GM19099 (cell line): ENCODE results near the gene MRPL40.

Experiments used
- POLR2A ChIP-seq: IDR thresholded peaks from 3 replicates; pipeline ENCODE4 v1.6.1; 2011; ENCODE audit warnings: low read depth; ENCODE audit not compliant: insufficient read length; ENCODE audit errors: extremely low read depth

Gene MRPL40

DNA sequence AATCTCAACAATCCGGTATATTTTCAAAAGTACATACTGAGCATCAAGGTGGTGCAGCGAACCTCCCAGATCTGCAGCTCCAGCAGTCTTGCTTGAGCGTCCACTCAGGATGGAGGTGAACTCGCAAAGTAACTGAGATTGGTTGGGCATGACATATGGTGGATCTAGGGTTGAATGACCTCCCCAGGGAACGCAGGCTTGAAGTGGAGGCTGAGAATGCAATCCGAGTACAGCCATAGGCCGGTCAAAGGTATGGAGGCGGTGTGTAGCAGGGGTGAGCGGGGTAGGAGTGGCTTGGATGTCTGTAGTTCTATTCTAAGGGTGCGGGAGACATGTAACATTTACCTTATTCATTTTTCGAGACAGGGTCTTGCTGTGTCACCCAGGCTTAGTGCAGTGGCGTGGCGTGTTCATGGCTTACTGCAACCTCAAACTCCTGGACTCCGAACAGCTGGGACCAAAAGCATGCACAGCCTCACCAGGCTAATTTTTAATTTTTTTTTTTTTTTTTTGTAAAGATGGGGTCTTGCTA lies 15.8 kb downstream of the MRPL40 start:
- TF ChIP-seq POLR2A: no peak

DNA sequence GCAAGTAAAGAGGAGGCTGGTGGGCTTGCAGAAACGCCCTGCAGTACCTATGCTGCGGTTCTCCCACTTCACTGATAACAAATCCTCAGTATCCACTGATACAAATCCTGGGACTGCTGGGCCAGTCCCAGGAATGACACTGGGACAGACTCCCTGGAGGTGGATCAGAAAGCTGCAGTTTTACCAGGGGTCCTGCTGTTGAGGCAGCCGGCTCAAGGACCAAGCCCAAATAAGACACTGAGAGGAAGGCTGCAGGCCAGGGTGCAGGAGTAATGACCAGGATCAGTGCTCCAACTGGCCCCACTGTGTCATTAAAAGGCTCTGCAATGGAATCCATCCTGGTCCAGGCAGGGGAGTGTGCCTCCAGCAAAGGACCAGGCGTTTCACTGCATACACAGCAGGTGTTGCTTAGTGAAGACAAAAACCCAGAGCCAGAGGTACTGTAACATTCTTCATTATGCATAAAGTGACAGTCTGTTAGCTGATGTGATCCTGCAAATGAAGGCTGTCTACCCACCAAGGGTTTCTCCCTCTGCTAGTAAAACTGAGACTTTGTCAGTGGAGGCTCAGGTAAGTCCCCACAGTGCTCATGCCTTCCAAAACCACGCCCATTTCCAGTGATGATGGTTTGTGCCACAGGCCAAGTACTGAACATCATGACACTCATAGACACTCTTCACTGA lies 16.5 kb downstream of the MRPL40 start:
- no peak for TF ChIP-seq POLR2A

DNA sequence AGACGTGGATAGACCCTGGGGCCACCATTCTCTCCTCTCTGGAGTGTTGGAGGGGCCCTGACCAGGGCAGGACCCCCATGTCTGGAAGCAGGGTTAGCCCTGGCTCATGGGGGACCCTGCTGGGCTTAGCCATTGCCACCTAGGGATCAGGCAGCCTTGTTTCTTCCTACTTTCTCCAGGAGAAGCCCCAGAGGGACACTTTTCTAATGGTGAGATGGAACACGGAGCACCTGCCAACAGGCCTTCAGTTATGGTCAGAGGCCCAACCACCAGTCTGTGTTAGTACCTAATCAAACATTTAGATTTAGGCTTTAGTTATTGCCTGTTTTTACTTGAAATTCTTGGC lies 17.1 kb downstream of the MRPL40 start:
- no peak for TF ChIP-seq POLR2A

GRCh38 chr22:19450363-19451175 lies 18.2 kb downstream of the MRPL40 start:
- TF ChIP-seq POLR2A: no peak

DNA sequence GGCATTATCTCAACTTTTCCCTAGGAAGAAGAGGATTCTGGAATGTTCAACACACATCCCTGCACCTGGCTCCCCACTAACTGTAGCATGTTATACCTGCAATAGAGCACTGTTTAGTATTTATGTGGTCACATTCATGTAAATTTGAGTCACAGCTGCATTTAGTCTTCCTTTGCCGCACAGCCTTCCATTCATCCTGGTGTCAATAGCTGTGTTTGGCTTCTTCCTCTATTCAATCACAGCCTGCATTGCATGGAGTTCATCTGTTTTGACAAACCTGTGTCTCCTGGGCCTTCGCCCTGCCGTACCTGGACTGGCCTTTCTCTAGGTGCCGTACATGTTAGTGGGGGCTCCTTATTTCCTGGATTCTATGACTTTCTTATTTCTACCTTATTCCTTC lies 19.2 kb downstream of the MRPL40 start:
- TF ChIP-seq POLR2A: no peak

DNA sequence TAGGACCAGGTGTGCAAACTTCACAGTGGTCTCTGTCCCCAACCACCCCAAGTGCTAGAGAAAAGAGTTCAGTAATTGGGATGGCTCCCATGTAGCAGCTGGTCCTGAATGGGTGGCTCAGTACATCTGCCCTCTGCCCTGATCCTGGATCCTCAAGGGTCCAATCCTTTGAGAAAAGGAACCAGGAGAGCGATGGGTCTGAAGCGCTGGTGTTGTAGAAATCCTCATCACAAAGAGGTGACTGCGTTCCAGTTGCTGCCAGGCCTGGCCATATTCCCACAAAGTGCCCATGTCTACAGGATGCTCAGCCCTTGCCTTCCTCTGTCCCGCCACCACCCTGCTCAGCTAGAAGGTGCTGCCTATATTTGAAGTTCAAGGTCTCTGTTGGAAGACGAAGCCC lies 21.4 kb downstream of the MRPL40 start:
- TF ChIP-seq POLR2A: no peak

DNA sequence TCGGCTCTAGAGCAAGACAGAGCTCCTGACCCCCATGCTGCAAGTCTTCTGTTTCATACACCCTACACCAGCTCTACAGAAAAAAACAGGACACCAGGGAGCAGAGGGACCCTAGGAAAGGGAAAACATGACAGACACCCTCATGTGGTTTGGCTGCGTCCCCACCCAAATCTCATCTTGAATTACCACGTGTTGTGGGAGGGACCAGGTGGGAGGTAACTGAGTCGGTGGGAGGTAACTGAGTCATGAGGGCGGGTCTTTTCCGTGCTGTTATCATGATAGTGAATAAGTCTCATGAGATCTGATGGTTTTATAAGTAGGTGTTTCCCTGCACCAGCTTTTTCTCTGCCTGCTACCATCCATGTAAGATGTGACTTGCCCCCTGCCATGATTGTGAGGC lies 21.8 kb downstream of the MRPL40 start:
- no peak for TF ChIP-seq POLR2A

DNA sequence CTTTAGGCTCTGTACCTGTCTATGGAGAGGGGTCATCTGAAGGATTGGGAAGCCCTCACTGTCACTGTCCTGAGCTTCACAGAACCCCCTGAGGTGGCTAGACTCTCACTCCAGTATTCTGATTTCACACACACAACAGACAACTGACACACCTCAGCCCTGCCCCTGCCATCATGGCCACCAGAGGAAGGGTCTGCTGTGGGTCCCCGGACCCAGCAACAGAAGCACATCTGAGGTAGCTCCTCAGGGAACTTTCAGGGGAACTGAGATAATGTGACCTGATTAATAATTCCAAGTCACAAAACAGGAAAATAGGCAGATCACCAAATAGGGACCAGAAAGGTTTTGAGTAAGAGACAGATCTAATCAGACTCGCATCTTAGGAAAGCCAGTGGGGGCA lies 22.7 kb downstream of the MRPL40 start:
- TF ChIP-seq POLR2A: no peak

- no peak for TF ChIP-seq POLR2A
Measured at GRCh38 chr22:19455585-19456370, 23.4 kb downstream of the MRPL40 start.

GRCh38 chr22:19456541-19456940 lies 24.2 kb downstream of the MRPL40 start:
- TF ChIP-seq POLR2A: no peak

- TF ChIP-seq POLR2A: no peak
Measured at GRCh38 chr22:19457828-19458428, 25.6 kb downstream of the MRPL40 start.

GRCh38 chr22:19460036-19460435 lies 27.7 kb downstream of the MRPL40 start:
- TF ChIP-seq POLR2A: no peak

DNA sequence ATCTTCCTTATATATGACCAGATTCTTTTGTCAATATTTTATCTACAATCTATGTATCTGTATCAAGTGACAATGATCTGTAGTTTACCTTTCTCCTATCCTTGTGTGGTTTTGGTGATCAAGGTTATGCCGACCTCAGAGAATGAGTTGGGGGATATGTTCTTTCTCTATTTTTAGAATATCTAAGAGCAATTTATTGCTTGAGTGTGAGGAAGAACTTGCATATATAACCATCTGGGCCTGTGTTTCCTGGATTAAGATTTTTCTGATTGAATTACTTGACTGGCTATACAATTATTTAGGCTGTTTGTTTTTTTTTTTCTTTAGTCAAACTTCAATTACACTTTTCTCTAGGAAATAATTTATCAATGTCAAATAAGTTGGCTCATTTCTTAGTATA lies 29.2 kb downstream of the MRPL40 start:
- TF ChIP-seq POLR2A: no peak

- TF ChIP-seq POLR2A: no peak
Measured at GRCh38 chr22:19463008-19463407, 30.7 kb downstream of the MRPL40 start.
